WTC11 (cell line): ENCODE measurements around the gene RIMBP2. TPM values are rescaled to one million over a fixed set of nuclear protein-coding genes. Genes with fewer than 3 reads are reported as not detected.

Source experiments
- ATAC-seq: fragments of 200-7000 bp; cut with Tn5 transposase; 2 replicates; pipeline ENCODE4 v1.10.0; 2021; ENCODE audit warnings: mild to moderate bottlenecking, moderate library complexity
- CTCF ChIA-PET: fragments of 300-600 bp; sonication (Branson Sonifier 250); formaldehyde crosslinking; loops from one replicate; lab custom pipeline; 2021; ENCODE audit warnings: antibody characterized with exemption; lab: Charles Lee
- POLR2A ChIA-PET: fragments of 350-600 bp; sonication (Branson Sonifier 250); formaldehyde crosslinking; loops from one replicate; lab custom pipeline; 2021; ENCODE audit warnings: antibody characterized with exemption; lab: Charles Lee
- DNase-seq: peaks from one replicate; pipeline ENCODE4 v3.0.0; 2021; ENCODE audit warnings: low spot score
- H3K27ac Mint-ChIP-seq: 2 replicates; pipeline ENCODE4 v1.8.0; 2021; ENCODE audit warnings: mixed read lengths
- H3K27me3 Mint-ChIP-seq: 2 replicates; pipeline ENCODE4 v1.8.0; 2021; ENCODE audit warnings: low read depth, mild to moderate bottlenecking, moderate library complexity, mixed read lengths
- H3K36me3 Mint-ChIP-seq: 2 replicates; pipeline ENCODE4 v1.8.0; 2021; ENCODE audit warnings: mixed read lengths
- H3K4me1 Mint-ChIP-seq: 2 replicates; pipeline ENCODE4 v1.8.0; 2022; ENCODE audit warnings: mixed read lengths
- H3K4me3 Mint-ChIP-seq: 2 replicates; pipeline ENCODE4 v1.8.0; 2021; ENCODE audit warnings: mild to moderate bottlenecking, moderate library complexity, mixed read lengths
- H3K9me3 Mint-ChIP-seq: 2 replicates; pipeline ENCODE4 v1.8.0; 2021; ENCODE audit warnings: mixed read lengths
- AR ChIP-seq: fragments of 250-450 bp; sonication (Bioruptor Pico); IDR thresholded peaks from 2 replicates; pipeline ENCODE4 v1.9.0; 2021; ENCODE audit warnings: mild to moderate bottlenecking
- CREM ChIP-seq: sonication (generic); formaldehyde crosslinking; IDR thresholded peaks from 2 replicates; pipeline ENCODE4 v1.8.1; 2022; ENCODE audit warnings: mild to moderate bottlenecking, missing genetic modification reagents, moderate library complexity
- E2F1 ChIP-seq: sonication (generic); formaldehyde crosslinking; IDR thresholded peaks from 2 replicates; pipeline ENCODE4 v1.8.0; 2022; ENCODE audit warnings: mild to moderate bottlenecking, missing genetic modification reagents
- ELF4 ChIP-seq: sonication (generic); formaldehyde crosslinking; IDR thresholded peaks from 2 replicates; pipeline ENCODE4 v1.8.1; 2022; ENCODE audit warnings: low read depth, mild to moderate bottlenecking, moderate library complexity, missing genetic modification reagents
- FOXP1 ChIP-seq: sonication (generic); formaldehyde crosslinking; IDR thresholded peaks from 2 replicates; pipeline ENCODE4 v1.8.0; 2022; ENCODE audit warnings: missing genetic modification reagents, mild to moderate bottlenecking, moderate library complexity, borderline replicate concordance
- GABPB1 ChIP-seq: sonication (generic); formaldehyde crosslinking; IDR thresholded peaks from 2 replicates; pipeline ENCODE4 v1.8.1; 2023; ENCODE audit warnings: mild to moderate bottlenecking, missing genetic modification reagents
- IRF2 ChIP-seq: sonication (generic); formaldehyde crosslinking; IDR thresholded peaks from 2 replicates; pipeline ENCODE4 v1.8.0; 2022; ENCODE audit warnings: low read depth, missing genetic modification reagents, borderline replicate concordance
- JAZF1 ChIP-seq: fragments of 250-450 bp; sonication (Bioruptor Pico); IDR thresholded peaks from 2 replicates; pipeline ENCODE4 v1.9.0; 2021; ENCODE audit warnings: moderate library complexity, mild to moderate bottlenecking, inconsistent platforms
- JUN ChIP-seq: sonication (generic); formaldehyde crosslinking; IDR thresholded peaks from 2 replicates; pipeline ENCODE4 v1.8.0; 2023; ENCODE audit warnings: mild to moderate bottlenecking, missing genetic modification reagents
- MAX ChIP-seq: sonication (generic); formaldehyde crosslinking; IDR thresholded peaks from 2 replicates; pipeline ENCODE4 v1.8.0; 2022; ENCODE audit warnings: mild to moderate bottlenecking, missing genetic modification reagents
- MLX ChIP-seq: sonication (generic); formaldehyde crosslinking; IDR thresholded peaks from 2 replicates; pipeline ENCODE4 v1.8.1; 2023; ENCODE audit warnings: mild to moderate bottlenecking, missing genetic modification reagents, moderate library complexity
- NFE2L1 ChIP-seq: sonication (generic); formaldehyde crosslinking; IDR thresholded peaks from 2 replicates; pipeline ENCODE4 v1.8.1; 2023; ENCODE audit warnings: missing genetic modification reagents
- NR1H2 ChIP-seq: sonication (generic); formaldehyde crosslinking; IDR thresholded peaks from 2 replicates; pipeline ENCODE4 v1.9.0; 2021; ENCODE audit warnings: mild to moderate bottlenecking, moderate library complexity, missing genetic modification reagents
- TEAD1 ChIP-seq: sonication (generic); formaldehyde crosslinking; IDR thresholded peaks from 2 replicates; pipeline ENCODE4 v1.8.0; 2022; ENCODE audit warnings: mild to moderate bottlenecking, missing genetic modification reagents
- ZNF138 ChIP-seq: sonication (generic); formaldehyde crosslinking; conservative IDR thresholded peaks from 2 replicates; pipeline ENCODE4 v1.8.1; 2022; ENCODE audit warnings: mild to moderate bottlenecking, moderate library complexity, missing genetic modification reagents
- ZNF219 ChIP-seq: sonication (generic); formaldehyde crosslinking; IDR thresholded peaks from 2 replicates; pipeline ENCODE4 v1.8.0; 2023; ENCODE audit warnings: missing genetic modification reagents, mild to moderate bottlenecking, borderline replicate concordance
- total RNA-seq: library from RNA; stranded (reverse); gene quantifications from 3 replicates; pipeline ENCODE4 v1.2.3, GENCODE V29; 2021
- TF ChIP-seq, protein P1 (sequence below): sonication (generic); formaldehyde crosslinking; IDR thresholded peaks from 2 replicates; pipeline ENCODE4 v1.8.1; 2023; ENCODE audit warnings: mild to moderate bottlenecking, missing genetic modification reagents, moderate library complexity
- TF ChIP-seq, protein P2 (sequence below): fragments of 250-450 bp; sonication (Bioruptor Pico); IDR thresholded peaks from 2 replicates; pipeline ENCODE4 v1.9.0; 2021; ENCODE audit warnings: mild to moderate bottlenecking
- TF ChIP-seq, protein P3 (sequence below): fragments of 200-600 bp; IDR thresholded peaks from 2 replicates; pipeline ENCODE4 v1.8.0; 2022; ENCODE audit warnings: antibody characterized with exemption
- TF ChIP-seq, protein P4 (sequence below): sonication (generic); formaldehyde crosslinking; conservative IDR thresholded peaks from 2 replicates; pipeline ENCODE4 v1.8.1; 2023; ENCODE audit warnings: mild to moderate bottlenecking, low read depth, missing genetic modification reagents, moderate library complexity

The RIMBP2 gene
- total RNA-seq, 1 experiment from 2014 or later: 2.6 TPM

GRCh38 chr12:130448044-130448821 is 267.9 kb downstream of the RIMBP2 start:
- H3K4me1 Mint-ChIP-seq: no peaks in the 10 kb centered on the region; the same call in 1 of the 2 replicates
- POLR2A ChIA-PET: no interaction called here
- TF ChIP-seq AR (CRISPR knock-in tag) (no peak), FOXP1 (CRISPR knock-in tag) (no peak), NFE2L1 (CRISPR knock-in tag) (no peak), MAX (no peak), IRF2 (CRISPR knock-in tag) (no peak), E2F1 (CRISPR knock-in tag) (no peak), CREM (no peak), GABPB1 (CRISPR knock-in tag) (no peak), JAZF1 (CRISPR knock-in tag) (no peak)
- TF ChIP-seq, protein P1, sequence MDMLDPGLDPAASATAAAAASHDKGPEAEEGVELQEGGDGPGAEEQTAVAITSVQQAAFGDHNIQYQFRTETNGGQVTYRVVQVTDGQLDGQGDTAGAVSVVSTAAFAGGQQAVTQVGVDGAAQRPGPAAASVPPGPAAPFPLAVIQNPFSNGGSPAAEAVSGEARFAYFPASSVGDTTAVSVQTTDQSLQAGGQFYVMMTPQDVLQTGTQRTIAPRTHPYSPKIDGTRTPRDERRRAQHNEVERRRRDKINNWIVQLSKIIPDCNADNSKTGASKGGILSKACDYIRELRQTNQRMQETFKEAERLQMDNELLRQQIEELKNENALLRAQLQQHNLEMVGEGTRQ (CRISPR knock-in tag): no peak
- TF ChIP-seq, protein P2, sequence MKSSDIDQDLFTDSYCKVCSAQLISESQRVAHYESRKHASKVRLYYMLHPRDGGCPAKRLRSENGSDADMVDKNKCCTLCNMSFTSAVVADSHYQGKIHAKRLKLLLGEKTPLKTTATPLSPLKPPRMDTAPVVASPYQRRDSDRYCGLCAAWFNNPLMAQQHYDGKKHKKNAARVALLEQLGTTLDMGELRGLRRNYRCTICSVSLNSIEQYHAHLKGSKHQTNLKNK (CRISPR knock-in tag): no peak
- TF ChIP-seq, all 79 proteins: peak for 0
- ATAC-seq: no peak
- CTCF ChIA-PET: no interaction called here
- H3K27ac Mint-ChIP-seq: no peak overlapping the region
- H3K36me3 Mint-ChIP-seq: no peaks in the 10 kb centered on the region
- no peaks in the 10 kb centered on the region; the same call in 1 of the 2 replicates for H3K27me3 Mint-ChIP-seq
- H3K9me3 Mint-ChIP-seq: peaks cover 10% of the 10 kb centered on the region; the same call in 1 of the 2 replicates
- no peak for DNase-seq
- H3K4me3 Mint-ChIP-seq: no peak overlapping the region

DNA sequence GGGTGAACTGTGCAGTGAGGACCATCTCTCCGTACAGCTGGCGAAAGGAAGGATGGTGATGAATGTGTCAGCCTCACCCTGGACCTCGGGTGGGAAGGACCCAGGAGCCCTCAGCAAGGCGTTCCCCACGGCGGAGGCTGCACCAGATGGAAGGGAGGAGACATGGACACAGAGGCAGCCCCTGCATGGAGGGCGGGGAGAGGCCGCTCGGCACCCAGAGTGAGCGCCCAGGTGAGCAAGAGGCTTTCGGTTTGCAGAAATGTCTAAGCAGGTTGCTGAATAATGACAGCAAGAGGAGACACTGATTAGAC is 268.5 kb downstream of the RIMBP2 start:
- Mint-ChIP-seq H3K27ac (no peak overlapping the region), H3K9me3 (peaks cover 16% of the 10 kb centered on the region), H3K36me3 (no peaks in the 10 kb centered on the region), H3K4me1 (no peaks in the 10 kb centered on the region; the same call in 1 of the 2 replicates), H3K27me3 (no peaks in the 10 kb centered on the region; the same call in 1 of the 2 replicates), H3K4me3 (no peak overlapping the region)
- TF ChIP-seq, protein P3, sequence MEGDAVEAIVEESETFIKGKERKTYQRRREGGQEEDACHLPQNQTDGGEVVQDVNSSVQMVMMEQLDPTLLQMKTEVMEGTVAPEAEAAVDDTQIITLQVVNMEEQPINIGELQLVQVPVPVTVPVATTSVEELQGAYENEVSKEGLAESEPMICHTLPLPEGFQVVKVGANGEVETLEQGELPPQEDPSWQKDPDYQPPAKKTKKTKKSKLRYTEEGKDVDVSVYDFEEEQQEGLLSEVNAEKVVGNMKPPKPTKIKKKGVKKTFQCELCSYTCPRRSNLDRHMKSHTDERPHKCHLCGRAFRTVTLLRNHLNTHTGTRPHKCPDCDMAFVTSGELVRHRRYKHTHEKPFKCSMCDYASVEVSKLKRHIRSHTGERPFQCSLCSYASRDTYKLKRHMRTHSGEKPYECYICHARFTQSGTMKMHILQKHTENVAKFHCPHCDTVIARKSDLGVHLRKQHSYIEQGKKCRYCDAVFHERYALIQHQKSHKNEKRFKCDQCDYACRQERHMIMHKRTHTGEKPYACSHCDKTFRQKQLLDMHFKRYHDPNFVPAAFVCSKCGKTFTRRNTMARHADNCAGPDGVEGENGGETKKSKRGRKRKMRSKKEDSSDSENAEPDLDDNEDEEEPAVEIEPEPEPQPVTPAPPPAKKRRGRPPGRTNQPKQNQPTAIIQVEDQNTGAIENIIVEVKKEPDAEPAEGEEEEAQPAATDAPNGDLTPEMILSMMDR: no peak
- no peak for TF ChIP-seq TEAD1 (CRISPR knock-in tag)
- no peak for TF ChIP-seq NR1H2 (CRISPR knock-in tag)
- no peak for TF ChIP-seq ELF4 (CRISPR knock-in tag)
- no peak for TF ChIP-seq ZNF138 (CRISPR knock-in tag)
- TF ChIP-seq, protein P4, sequence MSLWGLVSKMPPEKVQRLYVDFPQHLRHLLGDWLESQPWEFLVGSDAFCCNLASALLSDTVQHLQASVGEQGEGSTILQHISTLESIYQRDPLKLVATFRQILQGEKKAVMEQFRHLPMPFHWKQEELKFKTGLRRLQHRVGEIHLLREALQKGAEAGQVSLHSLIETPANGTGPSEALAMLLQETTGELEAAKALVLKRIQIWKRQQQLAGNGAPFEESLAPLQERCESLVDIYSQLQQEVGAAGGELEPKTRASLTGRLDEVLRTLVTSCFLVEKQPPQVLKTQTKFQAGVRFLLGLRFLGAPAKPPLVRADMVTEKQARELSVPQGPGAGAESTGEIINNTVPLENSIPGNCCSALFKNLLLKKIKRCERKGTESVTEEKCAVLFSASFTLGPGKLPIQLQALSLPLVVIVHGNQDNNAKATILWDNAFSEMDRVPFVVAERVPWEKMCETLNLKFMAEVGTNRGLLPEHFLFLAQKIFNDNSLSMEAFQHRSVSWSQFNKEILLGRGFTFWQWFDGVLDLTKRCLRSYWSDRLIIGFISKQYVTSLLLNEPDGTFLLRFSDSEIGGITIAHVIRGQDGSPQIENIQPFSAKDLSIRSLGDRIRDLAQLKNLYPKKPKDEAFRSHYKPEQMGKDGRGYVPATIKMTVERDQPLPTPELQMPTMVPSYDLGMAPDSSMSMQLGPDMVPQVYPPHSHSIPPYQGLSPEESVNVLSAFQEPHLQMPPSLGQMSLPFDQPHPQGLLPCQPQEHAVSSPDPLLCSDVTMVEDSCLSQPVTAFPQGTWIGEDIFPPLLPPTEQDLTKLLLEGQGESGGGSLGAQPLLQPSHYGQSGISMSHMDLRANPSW (CRISPR knock-in tag): no peak
- TF ChIP-seq, protein P2 (CRISPR knock-in tag): no peak
- TF ChIP-seq ZNF219 (CRISPR knock-in tag): no peak
- no peak for TF ChIP-seq JUN (CRISPR knock-in tag)
- TF ChIP-seq MLX (CRISPR knock-in tag): no peak
- ChIA-PET CTCF (no interaction called here), POLR2A (no interaction called here)
- ATAC-seq: no peak
- no peak for DNase-seq
